GM12878 (cell line): ENCODE data around the gene BMF. TPM values are rescaled to one million over a fixed set of nuclear protein-coding genes. Genes with fewer than 3 reads are reported as not detected.

Source experiments
- ATAC-seq: fragments of 200-7000 bp; cut with Tn5 transposase; 3 replicates; pipeline ENCODE4 v1.9.1; 2020; ENCODE audit warnings: mild to moderate bottlenecking, moderate library complexity
- BruUV-seq: library from RNA; stranded (reverse); fragments of 400-500 nt; replicated peaks from 2 replicates; lab custom pipeline; 2021; lab: Mats Ljungman, UMichigan
- CTCF ChIA-PET: fragments of 300-600 bp; sonication (Branson Sonifier 250); formaldehyde crosslinking; extraction: SDS; loops from one replicate; lab custom pipeline; 2021; ENCODE audit warnings: inconsistent platforms; lab: Yijun Ruan, JAX
- POLR2A ChIA-PET: fragments of 350-600 bp; formaldehyde crosslinking; extraction: SDS; loops from one replicate; lab custom pipeline; 2021; ENCODE audit warnings: inconsistent platforms; lab: Charles Lee
- RAD21 ChIA-PET: fragments of 300-600 bp; sonication (Branson Sonifier 250); formaldehyde crosslinking; loops from one replicate; lab custom pipeline; 2023; ENCODE audit warnings: antibody characterized with exemption; ENCODE audit not compliant: unreplicated experiment; lab: Charles Lee
- SMC1A ChIA-PET: fragments of 300-600 bp; sonication (Branson Sonifier 250); formaldehyde crosslinking; loops from one replicate; lab custom pipeline; 2023; ENCODE audit not compliant: unreplicated experiment, uncharacterized antibody; lab: Charles Lee
- DNase-seq: peaks from one replicate; pipeline ENCODE4 v3.0.0-alpha.2; 2011; ENCODE audit warnings: low read depth, low spot score
- FAIRE-seq: peaks from 3 replicates; lab custom pipeline; 2011; peaks lifted over from hg19 to GRCh38; lab: Jason Lieb, UNC
- H2AFZ ChIP-seq: 2 replicates; pipeline ENCODE4 v1.6.0; 2011; ENCODE audit warnings: low read depth, low read length, control low read depth; ENCODE audit not compliant: control insufficient read depth
- H3K27ac ChIP-seq: 2 replicates; pipeline ENCODE4 v1.5.1; 2011; ENCODE audit warnings: control low read depth; ENCODE audit not compliant: control insufficient read depth, insufficient read depth
- H3K27me3 ChIP-seq, 2 experiments: replicated peaks in 1 of 2; 2 replicates each; pipeline versions ENCODE4 v1.6.0 to v1.6.1; 2011; ENCODE audit warnings: low read length in 1 of 2; ENCODE audit not compliant: control insufficient read depth in 2 of 2, insufficient read depth in 2 of 2
- H3K36me3 ChIP-seq, 2 experiments: 2 replicates each; pipeline ENCODE4 v1.5.1; 2011; ENCODE audit warnings: low read length in 1 of 2; ENCODE audit not compliant: control insufficient read depth in 2 of 2, insufficient read depth in 2 of 2
- H3K4me1 ChIP-seq: 2 replicates; pipeline ENCODE4 v1.6.1; 2011; ENCODE audit warnings: mild to moderate bottlenecking, low read length, moderate library complexity, mixed read lengths; ENCODE audit not compliant: control insufficient read depth, insufficient read depth
- H3K4me2 ChIP-seq: 2 replicates; pipeline ENCODE4 v1.6.0; 2011; ENCODE audit warnings: control low read depth; ENCODE audit not compliant: control insufficient read depth, insufficient read depth
- H3K4me3 ChIP-seq: fragments of 200-600 bp; sonication (generic); 2 replicates; pipeline ENCODE4 v1.5.1; 2016
- H3K79me2 ChIP-seq: 2 replicates; pipeline ENCODE4 v1.6.0; 2011; ENCODE audit warnings: low read length; ENCODE audit not compliant: control insufficient read depth, insufficient read depth
- H3K9ac ChIP-seq: 2 replicates; pipeline ENCODE4 v1.8.0; 2011; ENCODE audit warnings: low read length, control low read depth, mixed read lengths; ENCODE audit not compliant: control insufficient read depth, insufficient read depth
- H3K9me3 ChIP-seq: replicated peaks from 3 replicates; pipeline ENCODE4 v1.5.1; 2011; ENCODE audit warnings: mild to moderate bottlenecking, low read length; ENCODE audit not compliant: control insufficient read depth, insufficient read depth
- H4K20me1 ChIP-seq: 2 replicates; pipeline ENCODE4 v1.6.0; 2011; ENCODE audit not compliant: control insufficient read depth, insufficient read depth
- FOXK2 ChIP-seq: fragments of 450-650 bp; IDR thresholded peaks from 2 replicates; pipeline ENCODE4 v1.6.1; 2017; ENCODE audit warnings: mild to moderate bottlenecking, moderate library complexity
- IRF3 ChIP-seq: fragments of 450-650 bp; IDR thresholded peaks from 2 replicates; pipeline ENCODE4 v1.6.1; 2014; ENCODE audit warnings: mild to moderate bottlenecking
- JUND ChIP-seq: IDR thresholded peaks from 2 replicates; pipeline ENCODE4 v1.6.1; 2012; ENCODE audit warnings: low read depth, mild to moderate bottlenecking, low read length, improper control_type of control experiment, moderate library complexity
- NBN ChIP-seq: fragments of 450-650 bp; IDR thresholded peaks from 2 replicates; pipeline ENCODE4 v1.6.1; 2016
- NR2F1 ChIP-seq: fragments of 450-650 bp; conservative IDR thresholded peaks from 2 replicates; pipeline ENCODE4 v1.6.1; 2017; ENCODE audit warnings: mild to moderate bottlenecking
- PKNOX1 ChIP-seq: fragments of 450-650 bp; IDR thresholded peaks from 2 replicates; pipeline ENCODE4 v1.6.1; 2016; ENCODE audit warnings: mild to moderate bottlenecking
- RUNX3 ChIP-seq: IDR thresholded peaks from 2 replicates; pipeline ENCODE4 v1.6.1; 2012; ENCODE audit warnings: low read length, inconsistent platforms
- SMAD1 ChIP-seq: fragments of 450-650 bp; IDR thresholded peaks from 2 replicates; pipeline ENCODE4 v1.6.1; 2018; ENCODE audit warnings: mild to moderate bottlenecking, low read depth; ENCODE audit not compliant: partially characterized antibody
- TAF1 ChIP-seq: IDR thresholded peaks from 2 replicates; pipeline ENCODE4 v1.6.1; 2011; ENCODE audit warnings: mild to moderate bottlenecking, low read depth, low read length, borderline replicate concordance
- TCF3 ChIP-seq: IDR thresholded peaks from 2 replicates; pipeline ENCODE4 v1.6.1; 2012; ENCODE audit warnings: low read depth, mild to moderate bottlenecking, low read length, borderline replicate concordance; ENCODE audit not compliant: insufficient read depth
- ZBTB33 ChIP-seq: fragments of 450-650 bp; IDR thresholded peaks from 2 replicates; pipeline ENCODE4 v1.6.1; 2017; ENCODE audit warnings: mild to moderate bottlenecking
- ZNF687 ChIP-seq: fragments of 450-650 bp; IDR thresholded peaks from 2 replicates; pipeline ENCODE4 v1.6.1; 2017; ENCODE audit warnings: mild to moderate bottlenecking, moderate library complexity
- WGBS: methylation state at CpG from one replicate; pipeline ENCODE4 v1.1.6; 2016; ENCODE audit warnings: low lambda C conversion rate; ENCODE audit not compliant: insufficient replicate concordance, insufficient coverage; ENCODE audit errors: missing lambda C conversion rate; 5-methylcytosine and 5-hydroxymethylcytosine counted together
- in situ Hi-C: fragments of 300-500 bp; cut with MboI; formaldehyde crosslinking; loops from 9 replicates; pipeline ENCODE4 v1.14.3; 2018; ENCODE audit warnings: mixed read lengths
- intact Hi-C: fragments of 100-400 bp; cut with micrococcal nuclease; formaldehyde crosslinking; loops from one replicate; pipeline ENCODE4 v1.14.2; 2022; ENCODE audit not compliant: unreplicated experiment
- polyA plus RNA-seq, 11 experiments: library from polyadenylated mRNA; depleted of rRNA in 4 of 11; unstranded in 6 of 11; stranded (reverse) in 5 of 11; fragments of >200 nt; fragmentation: Nextera tagmentation in 4 of 11; fragmentation: Illumina TruSeq in 1 of 11; extraction: Ambion mirVana in 4 of 11; extraction: Trizol in 1 of 11; gene quantifications; 1 replicate in 1 of 11; 2 replicates in 10 of 11; pipeline versions ENCODE4 v1.2.1 to v1.2.3, GENCODE V29; 2011 to 2016; ENCODE audit warnings: inconsistent platforms in 2 of 11, missing spikeins in 2 of 11, low read depth in 1 of 11
- total RNA-seq, 4 experiments: library from RNA; depleted of rRNA in 3 of 4; stranded (reverse); fragments of >200 nt in 3 of 4; fragmentation: Illumina TruSeq in 1 of 4; extraction: Trizol in 1 of 4; gene quantifications; 2 replicates each; pipeline versions ENCODE4 v1.2.1 to v1.2.3, GENCODE V29; 2013 to 2021

The BMF gene
- total and polyA plus RNA-seq, 10 of the 15 experiments (the other 5 are each of a cell fraction or from before 2014, with no cell fraction given) = 0.82 to 34.9 (median 16.9) TPM

GRCh38 chr15:40070166-40070557, 38.5 kb downstream of the BMF start:
- BruUV-seq = no TSS peak
- Histone ChIP-seq H3K9me3 (no peaks in the 10 kb centered on the region; the same call in 2 of the 3 replicates), H2AFZ (no peak overlapping the region; the same call in 1 of the 2 replicates), H3K4me3 (no peak overlapping the region), H4K20me1 (no peaks in the 10 kb centered on the region), H3K4me2 (no peak overlapping the region), H3K4me1 (peaks cover 30% of the 10 kb centered on the region), H3K27ac (no peak overlapping the region), H3K79me2 (no peaks in the 10 kb centered on the region), H3K9ac (no peak overlapping the region), H3K27me3 (no peaks in the 10 kb centered on the region), H3K36me3 (no peaks in the 10 kb centered on the region)
- intact Hi-C loops = no loop called here
- in situ Hi-C loops = no loop called here
- CTCF ChIA-PET = interaction anchor here (0.6 to 23.9 kb wide), 5 partner anchors 17 to 417 kb away, joined by 3 to 578 read pairs (median 7); partner anchors contain the start of gene BMF
- TF ChIP-seq JUND (no peak), ZNF687 (peak; percentile 36; the same call in 1 of the 2 replicates), IRF3 (no peak), SMAD1 (no peak), RUNX3 (0 out of 2 replicates have a peak, but pooled peaks have one; percentile 12), PKNOX1 (peak; percentile 70; the same call in 1 of the 2 replicates), NBN (no peak), FOXK2 (no peak), ZBTB33 (no peak), TCF3 (no peak), NR2F1 (peak; percentile 57; the same call in 1 of the 2 replicates), TAF1 (no peak)
- ATAC-seq (peak; percentile 40), DNase-seq (no peak), FAIRE-seq (no peak)
- 72% methylated on average over 5 of the region's 5 CpGs for WGBS
- RAD21 ChIA-PET = interaction anchor here (1.3 to 21.0 kb wide), 5 partner anchors 15 to 136 kb away, joined by 4 to 509 read pairs (median 7); partner anchors contain the start of genes BMF and EIF2AK4
- SMC1A ChIA-PET = interaction anchor here (1.0 to 43.9 kb wide), 7 partner anchors 9 to 99 kb away, joined by 3 to 981 read pairs (median 6); partner anchors contain the start of gene BMF
- POLR2A ChIA-PET = interaction anchor here (1.0 to 12.9 kb wide), 5 partner anchors 11 to 36 kb away, joined by 5 to 208 read pairs (median 5); no protein-coding TSS in a partner anchor
